ENCODE data around the gene C16orf74. TPM values are rescaled to one million over a fixed set of nuclear protein-coding genes. Genes with fewer than 3 reads are reported as not detected.
A peak's percentile ranks its signal among the peaks of the same experiment; 100 is the strongest.

C16orf74 gene
- total RNA-seq, 1 donor from 2014 or later, result 5.2 TPM

DNA sequence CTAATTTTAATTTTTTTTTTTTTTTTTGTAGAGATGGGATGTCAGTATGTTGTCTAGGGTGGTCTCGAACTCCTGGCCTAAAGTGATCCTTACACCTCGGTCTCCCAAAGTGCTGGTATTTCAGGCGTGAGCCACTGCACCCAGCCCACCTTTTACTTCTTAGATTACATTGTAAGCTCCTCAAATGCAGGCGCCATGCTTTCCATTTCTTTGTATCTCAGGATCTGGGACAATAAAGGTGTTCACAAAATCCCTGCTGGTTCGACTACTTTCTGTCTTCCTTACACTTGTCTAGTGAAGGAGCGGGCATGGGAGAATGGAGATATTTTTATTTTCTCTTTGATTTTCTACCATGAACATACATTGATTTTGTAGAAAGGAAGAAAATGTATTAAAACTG, 23.2 kb upstream of the C16orf74 start:
- DNase-seq, result no peak

DNA sequence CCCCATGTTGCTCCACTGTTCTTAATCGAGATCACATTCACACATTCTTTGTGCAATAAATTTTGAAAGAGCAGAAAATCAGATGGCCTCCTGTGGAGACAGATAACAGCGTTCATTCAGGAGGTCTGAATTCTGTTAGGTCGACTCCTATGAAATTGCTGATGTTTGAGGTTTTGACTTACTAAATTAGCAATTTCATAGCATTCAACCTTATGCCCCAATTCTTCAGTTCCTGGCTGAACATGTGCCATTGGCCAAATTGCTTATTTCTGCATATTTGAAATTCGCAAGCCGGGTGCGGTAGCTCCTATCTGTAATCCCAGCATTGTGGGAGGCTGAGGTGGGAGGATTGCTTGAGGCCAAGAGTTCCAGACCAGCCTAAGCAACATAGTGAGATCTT, 22.1 kb upstream of the C16orf74 start:
- DNase-seq, result no peak

DNA sequence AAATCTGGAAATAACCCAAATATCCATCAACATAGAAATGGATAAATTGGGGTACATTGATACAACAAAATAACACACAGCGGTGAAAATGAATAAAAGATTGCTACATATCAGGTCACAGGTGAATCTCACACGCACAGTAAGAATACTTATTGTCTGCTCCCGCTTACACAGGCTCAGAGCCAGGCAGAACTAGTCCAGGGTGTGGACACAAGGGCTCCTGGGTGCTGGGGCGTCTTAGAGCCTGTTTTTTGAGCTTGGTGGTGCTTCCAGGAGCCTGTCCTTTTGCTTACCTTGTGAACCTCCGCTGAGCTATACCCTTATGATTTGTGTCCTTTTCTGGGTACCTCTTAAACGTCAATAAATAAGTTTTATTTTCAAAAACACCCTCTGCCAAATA, 19.8 kb upstream of the C16orf74 start:
- no peak for DNase-seq

DNA sequence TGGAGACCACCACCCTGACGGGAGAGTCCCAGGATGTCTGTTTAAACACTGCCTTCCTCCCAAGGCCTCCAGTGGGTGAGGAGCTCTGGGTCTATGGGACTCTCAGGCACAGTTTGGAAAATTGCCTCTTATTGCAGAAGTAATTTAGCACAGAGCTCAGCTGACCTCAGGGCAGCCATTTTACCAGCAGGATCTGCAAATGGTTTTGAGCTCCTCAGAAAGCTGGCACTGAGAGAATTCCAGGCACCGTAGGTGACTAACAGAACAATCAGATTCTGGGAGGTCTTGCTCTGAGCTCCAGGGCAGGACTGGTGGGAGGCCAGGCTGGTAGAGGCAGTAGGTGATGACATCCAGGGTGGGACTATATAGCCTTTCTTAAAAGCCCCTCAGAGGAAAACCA, 17.3 kb upstream of the C16orf74 start:
- no peak for DNase-seq

DNA sequence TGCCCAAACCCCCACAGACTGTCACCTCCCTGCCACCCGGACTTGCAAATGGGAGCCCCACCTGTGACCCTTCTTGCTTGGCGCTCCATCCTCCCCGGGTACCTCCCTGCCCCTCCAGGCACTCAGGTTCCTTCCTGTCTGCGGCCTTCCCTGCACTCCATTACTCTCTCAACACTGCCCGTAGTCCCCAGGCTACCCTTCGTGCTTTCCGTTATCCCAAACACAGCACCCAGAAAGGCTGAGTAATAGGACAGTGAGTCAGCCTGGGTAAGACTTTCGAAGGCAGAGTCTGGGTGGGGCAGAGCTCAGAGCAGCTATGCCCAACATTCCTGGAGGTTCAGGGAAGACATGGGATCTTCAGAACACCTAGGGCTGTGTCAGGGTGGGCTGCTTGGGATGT, 16.6 kb upstream of the C16orf74 start:
- no peak for DNase-seq

DNA sequence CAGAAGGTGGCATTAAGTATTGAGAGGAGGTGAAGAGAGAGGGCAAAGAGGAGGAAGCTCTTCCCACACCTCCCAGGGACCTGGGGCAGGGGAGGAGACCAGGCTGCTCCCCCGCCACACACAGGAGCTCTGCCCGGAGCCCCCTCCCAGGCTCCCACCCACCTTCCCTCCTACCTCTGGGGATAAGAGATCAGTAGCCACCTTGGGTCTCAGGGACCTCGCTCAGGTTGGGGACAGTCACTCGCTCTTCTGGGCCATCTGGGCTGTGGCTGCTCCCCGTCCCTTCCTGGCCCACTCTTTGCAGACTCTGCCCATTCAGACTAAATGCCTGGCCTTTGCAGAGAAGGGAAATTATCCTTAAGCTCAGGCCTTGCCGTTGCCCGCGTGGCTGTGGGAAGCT, 14.9 kb upstream of the C16orf74 start:
- no peak for DNase-seq

DNA sequence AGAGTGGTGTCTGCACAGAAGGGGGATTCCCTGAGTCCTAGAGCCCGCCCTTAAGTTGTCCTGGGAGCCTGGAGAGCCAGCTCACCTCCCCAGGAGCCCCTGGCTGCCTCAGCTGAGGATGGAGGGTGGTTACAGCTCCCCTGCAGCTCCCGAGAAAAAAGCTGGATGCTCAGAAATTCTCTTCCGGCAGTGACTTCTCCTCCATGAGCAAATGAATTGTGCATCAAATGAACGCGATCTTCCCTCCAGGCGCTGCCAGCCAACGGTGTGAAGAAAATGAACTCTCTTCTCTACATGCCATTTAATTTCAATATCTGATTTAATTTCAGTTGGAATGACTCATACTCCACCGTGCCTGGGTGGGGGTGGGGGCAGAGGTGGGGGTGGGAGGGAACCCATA, 14.3 kb upstream of the C16orf74 start:
- no peak for DNase-seq

DNA sequence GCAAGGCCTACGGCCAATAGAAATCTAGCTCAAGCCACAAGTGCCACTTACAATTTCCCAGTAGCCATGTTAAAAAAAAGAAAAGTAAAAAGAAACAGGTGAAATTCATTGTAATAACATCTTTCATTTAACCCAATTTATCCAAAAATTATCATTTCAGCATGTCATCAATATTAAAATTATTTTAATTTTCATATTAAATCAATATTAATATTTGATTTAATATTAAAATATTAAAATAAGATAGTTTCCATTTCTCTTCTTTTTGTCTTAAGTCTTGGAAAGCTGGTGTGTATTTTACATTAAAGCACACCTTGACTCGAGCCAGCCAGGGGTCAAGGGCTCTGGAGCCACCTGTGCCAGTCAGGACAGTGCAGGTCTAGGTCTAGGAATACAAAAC, 12.7 kb upstream of the C16orf74 start:
- DNase-seq, result no peak

DNA sequence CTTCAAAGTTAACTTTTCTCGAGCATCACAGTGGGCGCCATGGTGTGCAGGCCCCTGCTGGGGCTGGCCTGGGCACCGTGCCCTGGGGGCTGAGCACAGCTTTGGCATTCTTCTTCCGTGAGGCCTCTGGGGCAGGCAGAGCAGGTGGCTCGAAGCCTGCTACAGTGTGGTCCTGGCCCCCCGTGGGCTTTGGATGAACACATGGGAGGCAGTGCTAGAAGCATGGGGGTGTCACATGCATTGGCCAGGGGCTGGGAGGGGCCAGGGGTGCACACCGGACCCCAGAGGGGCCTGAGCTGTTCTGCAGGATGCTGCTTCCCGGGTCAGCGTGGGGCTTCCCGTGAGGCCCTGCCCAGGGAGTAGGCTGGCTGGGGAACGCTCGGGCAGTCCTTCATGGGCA, 12.1 kb upstream of the C16orf74 start:
- DNase-seq, result no peak

DNA sequence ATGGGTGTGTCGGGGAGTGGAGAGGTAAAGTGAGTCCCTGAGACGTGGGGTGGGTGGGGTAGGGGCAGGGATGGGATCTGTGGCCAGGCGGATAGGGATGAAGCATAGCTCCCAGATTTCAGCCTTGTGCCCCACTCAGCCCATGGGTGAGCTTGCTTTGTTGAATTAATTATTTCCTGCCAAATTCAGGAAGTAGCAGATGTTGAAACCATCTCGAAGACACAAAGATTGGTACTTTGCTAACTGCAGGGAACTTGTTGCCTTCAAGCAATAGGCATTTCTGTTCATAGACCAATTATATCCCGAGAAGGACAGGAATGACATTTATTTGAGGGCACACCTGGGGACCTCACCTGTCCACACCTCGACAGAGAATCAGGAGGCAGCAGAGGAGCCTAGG, 11.0 kb upstream of the C16orf74 start:
- DNase-seq, result no peak

DNA sequence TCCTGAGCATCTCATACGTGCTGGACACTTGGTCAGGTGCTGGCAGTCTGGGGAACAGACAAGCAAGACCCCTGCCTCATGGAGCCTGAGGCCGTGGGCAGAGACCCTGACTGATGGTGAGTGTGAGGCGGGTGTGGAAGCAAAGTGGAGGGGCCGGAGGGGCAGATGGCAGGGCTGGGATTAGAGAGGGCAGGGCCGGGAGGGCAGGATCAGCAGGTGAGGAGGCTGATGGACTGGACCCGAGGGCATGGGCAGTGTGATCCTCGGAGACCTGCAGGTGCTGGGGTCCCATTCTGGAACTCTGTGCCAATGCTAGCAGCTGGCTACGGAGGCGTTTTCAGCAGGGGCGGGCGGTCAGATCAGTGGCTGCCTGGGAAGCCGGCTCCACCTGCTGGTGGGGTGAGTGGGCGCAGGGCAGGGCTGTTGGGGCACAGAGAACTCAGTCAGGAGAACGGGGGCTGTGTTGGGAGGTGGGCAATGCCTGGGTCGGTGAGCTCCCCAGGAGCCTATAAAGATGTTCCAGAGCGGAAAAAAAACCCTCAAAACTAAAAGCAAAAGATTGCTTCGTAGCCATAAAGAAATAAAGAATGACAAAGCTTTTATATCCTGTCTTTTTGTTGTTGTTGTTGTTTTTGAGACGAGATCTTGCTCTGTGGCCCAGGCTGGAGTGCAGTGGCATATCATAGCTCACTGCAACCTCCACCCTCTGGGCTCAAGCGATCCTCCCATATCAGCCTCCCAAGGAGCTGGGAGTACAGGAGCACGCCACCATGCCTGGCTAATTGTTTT, 8.9 kb upstream of the C16orf74 start:
- DNase-seq, result no peak

DNA sequence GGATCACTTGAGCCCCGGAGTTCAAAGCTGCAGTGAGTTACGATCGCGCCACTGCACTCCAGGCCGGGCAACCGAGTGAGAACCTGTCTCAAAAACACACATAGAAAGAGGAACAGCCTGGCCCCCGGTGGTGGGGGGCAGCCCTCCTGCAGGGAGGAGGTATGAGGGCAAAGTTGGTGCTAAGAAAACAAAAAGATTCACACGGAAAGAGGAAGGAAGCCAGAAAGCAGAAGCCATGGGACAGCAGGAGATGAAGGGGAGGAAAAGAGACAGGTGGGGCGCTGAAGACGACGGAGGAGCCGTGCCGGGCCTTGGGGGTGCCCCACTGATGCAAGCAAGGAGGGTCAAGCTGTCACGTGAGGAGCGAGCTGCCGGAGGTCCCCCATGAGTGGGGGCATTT, 8.2 kb upstream of the C16orf74 start:
- no peak for DNase-seq

DNA sequence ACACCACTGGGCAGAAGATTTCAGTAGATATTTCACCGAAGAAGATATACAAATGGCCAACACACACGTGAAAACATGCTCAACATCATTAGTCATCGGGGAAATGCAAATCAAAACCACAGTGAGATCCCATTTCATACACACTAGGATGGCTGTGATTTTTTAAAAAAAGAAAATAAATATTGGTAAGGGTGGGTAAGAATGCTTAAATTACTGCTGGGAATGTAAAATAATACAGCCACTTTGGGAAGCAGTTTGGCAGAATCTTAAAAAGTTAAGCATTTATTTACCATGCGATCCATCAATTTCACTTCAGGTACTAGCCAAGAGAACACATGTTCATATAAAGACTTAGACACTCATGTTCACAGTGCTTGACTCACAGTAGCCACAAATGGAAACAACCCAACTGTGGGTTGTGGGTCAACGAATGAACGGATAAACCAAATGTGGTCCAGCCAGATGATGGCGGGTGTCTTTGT, 6.5 kb upstream of the C16orf74 start:
- DNase-seq, result no peak

DNA sequence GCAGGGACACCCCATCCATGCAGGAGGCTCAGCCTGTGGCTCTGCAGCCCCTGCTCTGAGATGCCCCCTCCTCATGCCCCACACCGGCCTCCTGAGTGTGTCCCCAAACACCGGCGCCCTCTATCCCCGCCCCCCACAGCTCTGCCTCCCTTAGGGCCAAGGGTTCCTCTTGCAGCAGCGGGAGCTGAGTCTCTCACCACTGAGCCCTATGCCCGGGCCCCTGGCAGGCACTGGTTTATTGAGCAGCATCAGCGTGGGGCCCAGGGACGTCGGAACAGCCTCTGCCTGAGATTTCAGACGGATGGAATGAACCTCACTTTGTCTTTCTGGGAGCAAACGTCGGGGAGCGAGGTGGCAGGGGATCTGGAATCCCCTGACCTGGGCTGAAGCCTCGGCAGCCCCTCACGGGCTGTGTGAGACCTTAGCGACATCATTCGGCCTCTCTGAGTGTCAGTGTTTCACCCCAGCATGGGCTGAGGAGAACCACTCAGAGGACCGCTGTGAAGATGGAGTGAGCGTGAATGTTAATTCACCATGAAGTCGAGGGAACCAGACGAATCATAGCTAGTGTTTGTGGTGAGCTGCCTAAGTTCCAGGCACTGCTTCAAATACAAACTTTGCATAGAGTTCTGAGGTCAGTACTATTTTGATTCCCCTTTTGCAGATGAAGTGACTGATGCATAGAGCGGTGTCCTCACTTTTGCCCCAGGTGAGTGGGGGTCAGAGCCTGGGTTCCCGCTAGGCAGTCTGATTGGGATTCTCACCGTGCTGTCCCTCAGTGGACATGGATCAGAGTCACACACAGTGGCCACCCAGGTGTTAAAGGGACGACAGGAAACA, 5.3 kb upstream of the C16orf74 start:
- no peak for DNase-seq

DNA sequence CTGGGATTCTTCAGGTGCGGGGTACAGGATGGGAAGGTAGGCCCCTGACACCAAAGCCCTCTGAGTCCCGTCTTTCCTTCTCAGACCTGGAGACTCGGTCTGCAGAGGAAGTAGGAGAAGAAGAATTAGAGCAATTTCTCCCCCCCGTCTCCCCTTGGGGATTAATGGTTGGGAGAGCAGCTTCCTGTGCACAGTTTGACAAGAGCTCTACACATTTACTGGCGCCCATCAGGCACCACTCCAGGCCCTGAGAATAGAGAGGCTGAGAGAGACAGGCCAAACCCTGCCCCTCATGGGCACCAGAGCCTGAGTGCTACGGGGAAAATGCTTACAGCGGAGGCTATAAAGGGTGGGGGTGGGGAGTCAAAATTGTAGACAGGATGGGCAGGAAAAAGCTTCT, 3.5 kb upstream of the C16orf74 start:
- DNase-seq, result no peak

DNA sequence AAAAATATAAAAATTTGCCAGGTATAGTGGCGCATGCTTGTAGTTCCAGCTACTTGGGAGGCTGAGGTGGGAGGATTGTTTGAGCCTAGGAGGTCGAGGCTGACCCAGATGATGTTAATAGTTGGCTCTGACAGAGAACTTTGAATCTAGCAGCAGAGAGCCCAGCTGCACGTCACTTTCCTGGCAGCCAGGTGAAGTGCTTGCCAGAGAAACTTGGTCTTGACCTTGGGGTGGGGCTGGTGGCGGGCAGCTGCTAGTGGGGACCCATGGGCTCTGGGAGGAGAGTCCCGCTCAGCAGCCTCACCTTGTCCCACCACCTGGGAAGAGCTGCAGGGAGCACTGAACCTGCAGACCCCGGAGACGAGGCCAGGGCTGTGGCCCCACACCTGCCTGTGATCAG, 3.1 kb upstream of the C16orf74 start:
- DNase-seq, result no peak

DNA sequence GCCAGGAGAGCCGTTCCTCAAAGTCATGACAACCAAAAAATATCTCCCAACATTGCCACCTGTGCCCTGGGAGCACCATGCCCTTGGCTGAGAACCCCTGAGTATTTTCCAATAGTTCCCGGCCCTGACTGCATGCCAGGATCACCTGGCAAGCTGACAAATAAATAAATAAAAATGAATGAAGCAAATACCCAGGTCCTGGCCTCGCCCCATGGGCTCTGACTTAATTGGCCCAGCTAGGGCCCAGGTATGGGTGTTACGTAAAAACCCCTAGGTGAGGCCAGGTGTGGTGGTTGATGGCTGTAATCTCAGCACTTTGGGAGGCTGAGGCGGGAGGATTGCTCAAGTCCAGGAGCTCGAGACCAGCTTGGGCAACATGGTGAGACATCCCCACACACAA, 2.7 kb upstream of the C16orf74 start:
- no peak for DNase-seq

DNA sequence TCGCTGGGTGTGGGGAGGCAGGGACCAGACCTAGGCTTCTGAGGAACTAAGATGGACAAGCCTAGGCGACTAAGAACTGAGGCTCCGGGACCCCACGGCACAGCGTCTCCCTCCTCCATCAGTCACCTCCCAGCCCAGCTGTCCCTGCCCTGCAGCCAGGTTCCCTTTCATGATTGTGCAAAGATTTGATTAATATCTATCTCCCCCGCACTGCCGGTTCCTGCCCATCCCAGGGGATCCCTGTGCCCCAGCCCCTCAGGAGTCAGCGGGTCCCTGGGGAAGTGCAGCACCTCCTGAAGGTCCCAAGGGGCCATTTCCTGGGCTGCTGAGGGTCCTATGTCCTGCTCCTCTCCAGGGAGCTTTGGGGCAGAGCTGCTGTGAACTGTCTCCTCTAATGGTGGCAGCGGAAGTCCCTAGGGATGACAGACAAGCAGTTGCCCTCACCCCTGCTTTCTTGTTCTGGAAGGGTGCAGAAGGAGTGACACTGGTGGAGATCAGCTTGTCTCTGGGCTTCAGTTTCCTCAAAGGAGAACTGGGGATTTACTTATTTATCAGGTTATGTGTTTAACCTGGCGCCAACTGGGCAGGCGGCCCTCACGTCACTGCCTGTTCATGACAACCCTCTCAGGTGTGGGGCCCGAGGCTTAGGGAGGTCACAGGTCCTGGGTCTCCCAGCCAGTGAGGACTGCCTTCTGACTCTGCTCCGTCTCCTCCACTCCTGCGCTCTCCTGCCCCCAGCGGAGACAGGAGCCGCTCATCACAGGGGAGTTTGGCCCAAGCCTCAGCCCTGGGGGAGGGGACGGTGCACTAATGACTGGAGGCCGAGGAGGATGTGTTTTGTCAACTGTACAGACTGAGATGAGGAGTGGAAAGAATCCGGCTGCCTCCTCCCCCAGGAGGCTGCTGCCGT, 1.9 kb upstream of the C16orf74 start:
- DNase-seq, result no peak

DNA sequence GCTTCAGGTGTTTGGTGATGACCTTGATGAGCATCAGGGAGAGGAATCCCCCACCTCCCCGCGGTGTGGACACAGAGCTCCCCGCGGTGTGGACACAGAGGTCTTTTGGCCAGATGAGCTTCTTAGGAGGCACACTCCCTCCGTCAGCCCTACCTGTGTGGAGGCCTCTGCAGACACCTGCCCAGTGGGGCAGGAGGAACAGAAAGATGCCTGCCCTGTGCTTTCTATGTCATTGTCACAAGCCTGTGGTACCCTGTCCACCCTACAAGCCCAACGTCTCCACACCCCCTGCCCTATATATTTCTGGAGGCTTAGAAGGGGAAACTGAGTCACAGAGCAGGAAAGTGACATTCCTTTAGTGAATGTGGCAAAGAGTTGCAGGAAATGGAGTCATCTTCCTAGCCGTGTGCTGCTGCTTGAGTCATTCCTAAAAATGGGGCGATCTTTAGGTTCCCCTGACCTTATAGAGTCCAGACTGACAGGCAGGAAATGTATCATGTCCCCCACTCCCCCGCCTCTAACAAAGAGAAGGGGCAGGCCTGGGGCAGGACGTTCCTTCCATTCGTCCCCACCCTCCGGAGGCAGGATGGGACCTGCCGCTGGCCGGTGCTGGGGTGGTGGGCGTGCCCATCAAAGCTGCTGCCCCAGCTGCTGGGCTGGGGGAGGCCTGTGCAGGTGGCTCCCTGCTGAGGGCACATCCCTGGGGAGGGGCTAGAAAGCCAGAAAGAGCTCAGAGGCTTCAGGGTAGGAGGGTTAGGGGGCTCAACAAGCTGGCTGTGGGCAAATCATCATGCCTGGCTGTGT, 1.0 kb upstream of the C16orf74 start:
- DNase-seq, result no peak

DNA sequence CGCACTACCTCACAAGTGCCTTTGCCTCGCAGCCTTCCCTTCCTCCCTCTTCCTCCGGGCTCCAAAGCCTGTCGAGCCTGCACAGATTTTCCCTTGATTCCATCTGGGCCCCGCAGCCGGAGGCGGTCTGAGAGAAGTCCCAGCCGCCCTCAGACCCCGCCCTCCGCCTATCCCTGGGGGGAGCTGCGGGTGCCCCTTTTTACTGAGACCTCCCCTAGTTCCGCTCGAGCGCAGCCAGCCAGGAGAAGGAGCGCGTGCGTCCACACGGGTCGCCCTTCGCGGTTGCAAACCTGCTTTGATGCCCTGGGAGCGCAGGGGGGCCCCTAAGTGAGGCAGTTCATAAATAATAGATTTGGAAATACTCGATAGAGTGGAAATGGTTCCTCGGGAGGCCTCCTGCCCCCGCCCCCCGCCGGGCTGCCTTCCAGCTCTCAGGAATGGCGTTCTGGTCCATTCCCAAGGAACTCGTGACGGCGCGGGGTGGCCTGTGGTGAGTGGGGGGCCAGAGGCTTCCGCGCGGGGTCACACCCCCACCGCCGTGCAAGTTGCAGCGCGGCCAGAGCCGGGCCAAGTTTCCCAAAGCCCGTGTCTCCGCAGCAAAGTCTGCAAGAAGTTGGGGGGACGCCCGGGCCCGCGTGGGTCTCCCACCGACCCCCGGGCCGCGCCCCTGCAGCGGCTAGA, 610 bp downstream of the C16orf74 start:
- peak; percentile 21 for DNase-seq

DNA sequence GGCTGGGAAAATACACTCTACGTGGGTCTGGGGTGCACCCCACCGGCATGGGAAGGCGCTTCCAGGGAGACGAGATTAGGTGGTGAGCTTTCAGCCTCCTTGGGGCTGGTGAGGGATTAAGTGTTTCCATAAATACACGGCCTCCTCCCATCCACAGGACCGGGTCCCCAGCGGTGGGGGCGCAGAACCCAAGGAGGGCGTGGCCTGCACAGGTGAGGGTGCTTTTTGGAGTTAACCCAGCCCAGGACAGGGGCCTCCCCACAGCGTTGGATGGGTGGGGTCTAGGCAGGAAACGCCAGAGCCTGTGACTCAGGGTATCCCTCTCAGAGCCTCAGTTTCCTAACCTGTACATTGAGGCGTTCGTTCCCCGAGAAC, 1.1 kb downstream of the C16orf74 start:
- DNase-seq, result no peak

Data from skin of body (tissue), 2 donors.